HT-29 (cell line): ENCODE results near the gene TERB1. TPM values are rescaled to one million over a fixed set of nuclear protein-coding genes. Genes with fewer than 3 reads are reported as not detected.

ENCODE experiments used
- DNase-seq: peaks from one replicate; pipeline ENCODE4 v3.0.0-alpha.2; 2015; ENCODE audit warnings: low spot score
- total RNA-seq: library from RNA; depleted of rRNA; stranded (reverse); fragments of >200 nt; shearing (Covaris generic); gene quantifications from 2 replicates; pipeline ENCODE4 v1.2.3, GENCODE V29; 2014

TERB1 gene
- total RNA-seq, 1 experiment from 2014 or later = not detected

- DNase-seq = no peak
These were observed 50.4 kb downstream of the TERB1 start for GRCh38 chr16:66751053-66751302.

GRCh38 chr16:66750279-66751052 is 50.9 kb downstream of the TERB1 start:
- DNase-seq = no peak

GRCh38 chr16:66746682-66747081 is 54.7 kb downstream of the TERB1 start:
- no peak for DNase-seq

- DNase-seq = no peak
These were observed 55.3 kb downstream of the TERB1 start for GRCh38 chr16:66746048-66746447.

- no peak for DNase-seq
These were observed 59.2 kb downstream of the TERB1 start for GRCh38 chr16:66741950-66742808.

GRCh38 chr16:66741169-66741900 is 60.0 kb downstream of the TERB1 start:
- peak; percentile 51 for DNase-seq

- peak; percentile 17 for DNase-seq
These were observed 60.9 kb downstream of the TERB1 start for GRCh38 chr16:66740533-66740932.

- DNase-seq = peak; percentile 59
These were observed 61.4 kb downstream of the TERB1 start for GRCh38 chr16:66740010-66740409.

- DNase-seq = no peak
These were observed 65.5 kb downstream of the TERB1 start for GRCh38 chr16:66735891-66736290.

- DNase-seq = no peak
These were observed 70.3 kb downstream of the TERB1 start for GRCh38 chr16:66731101-66731500.

GRCh38 chr16:66728804-66729203 is 72.6 kb downstream of the TERB1 start:
- DNase-seq = no peak

GRCh38 chr16:66728117-66728787 is 73.1 kb downstream of the TERB1 start:
- DNase-seq = peak; percentile 56

- no peak for DNase-seq
These were observed 80.6 kb downstream of the TERB1 start for GRCh38 chr16:66720766-66721165.

GRCh38 chr16:66719246-66719645 is 82.1 kb downstream of the TERB1 start:
- DNase-seq = no peak

- no peak for DNase-seq
These were observed 83.6 kb downstream of the TERB1 start for GRCh38 chr16:66717776-66718175.

GRCh38 chr16:66717112-66717675 is 84.2 kb downstream of the TERB1 start:
- peak; percentile 29 for DNase-seq

- peak; percentile 24 for DNase-seq
These were observed 86.6 kb downstream of the TERB1 start for GRCh38 chr16:66714654-66715307.

- DNase-seq = no peak
These were observed 87.3 kb downstream of the TERB1 start for GRCh38 chr16:66714062-66714461.

- DNase-seq = no peak
These were observed 88.3 kb downstream of the TERB1 start for GRCh38 chr16:66713076-66713475.

- no peak for DNase-seq
These were observed 88.9 kb downstream of the TERB1 start for GRCh38 chr16:66712512-66712911.

- DNase-seq = no peak
These were observed 89.8 kb downstream of the TERB1 start for GRCh38 chr16:66711581-66711980.
